HG03097 (cell line): ENCODE results near the gene JAG2.

Experiments
- ATAC-seq: cut with Tn5 transposase; IDR thresholded peaks from one replicate; pipeline ENCODE4 v1.9.1; 2021; ENCODE audit not compliant: unreplicated experiment, low FRiP score

Gene JAG2

GRCh38 chr14:105167303-105168092 lies 1.1 kb downstream of the JAG2 start:
- no peak for ATAC-seq

GRCh38 chr14:105166571-105167302 lies 1.8 kb downstream of the JAG2 start:
- no peak for ATAC-seq

- no peak for ATAC-seq
These were observed 2.7 kb downstream of the JAG2 start for GRCh38 chr14:105165761-105166485.

- no peak for ATAC-seq
These were observed 3.4 kb downstream of the JAG2 start for GRCh38 chr14:105165134-105165704.

- ATAC-seq: no peak
These were observed 5.4 kb downstream of the JAG2 start for GRCh38 chr14:105163040-105163742.

GRCh38 chr14:105162669-105162979 lies 6.0 kb downstream of the JAG2 start:
- ATAC-seq: no peak

- no peak for ATAC-seq
These were observed 6.5 kb downstream of the JAG2 start for GRCh38 chr14:105161964-105162668.

- ATAC-seq: no peak
These were observed 7.3 kb downstream of the JAG2 start for GRCh38 chr14:105161309-105161708.

GRCh38 chr14:105160776-105161175 lies 7.8 kb downstream of the JAG2 start:
- no peak for ATAC-seq

- ATAC-seq: no peak
These were observed 9.2 kb downstream of the JAG2 start for GRCh38 chr14:105159344-105159743.

- no peak for ATAC-seq
These were observed 9.8 kb downstream of the JAG2 start for GRCh38 chr14:105158794-105159193.

- ATAC-seq: no peak
These were observed 10.7 kb downstream of the JAG2 start for GRCh38 chr14:105157872-105158271.

GRCh38 chr14:105156414-105157375 lies 11.9 kb downstream of the JAG2 start:
- no peak for ATAC-seq

GRCh38 chr14:105155681-105156413 lies 12.7 kb downstream of the JAG2 start:
- no peak for ATAC-seq

- ATAC-seq: no peak
These were observed 13.4 kb downstream of the JAG2 start for GRCh38 chr14:105155071-105155651.

- no peak for ATAC-seq
These were observed 14.1 kb downstream of the JAG2 start for GRCh38 chr14:105154476-105154871.

GRCh38 chr14:105153739-105154475 lies 14.7 kb downstream of the JAG2 start:
- ATAC-seq: no peak
